GM12891 (cell line): ENCODE results near the gene WDCP.
"Not testable (repeated sequence)": the region's sequence is repeated elsewhere in the genome, so short reads cannot be mapped to it uniquely, and the experiment has no call there.

Experiments
- DNase-seq: peaks from one replicate; pipeline ENCODE4 v3.0.0; 2011; ENCODE audit warnings: low spot score; ENCODE audit not compliant: insufficient read length
- FAIRE-seq: peaks from 2 replicates; lab custom pipeline; 2011; peaks lifted over from hg19 to GRCh38; lab: Jason Lieb, UNC
- PAX5 ChIP-seq: IDR thresholded peaks from 2 replicates; pipeline ENCODE4 v1.6.1; 2011; ENCODE audit warnings: low read length, moderate library complexity, mild to moderate bottlenecking; ENCODE audit not compliant: insufficient read depth, severe bottlenecking
- POLR2A ChIP-seq: IDR thresholded peaks from 2 replicates; pipeline ENCODE4 v1.6.1; 2011; ENCODE audit warnings: low read depth, low read length, control low read depth
- POLR2AphosphoS5 ChIP-seq: IDR thresholded peaks from 2 replicates; pipeline ENCODE4 v1.6.1; 2011; ENCODE audit warnings: low read depth, low read length, control low read depth
- POU2F2 ChIP-seq: IDR thresholded peaks from 2 replicates; pipeline ENCODE4 v1.6.1; 2011; ENCODE audit warnings: low read depth, mild to moderate bottlenecking, control low read depth, low read length, moderate library complexity
- SPI1 ChIP-seq: IDR thresholded peaks from 2 replicates; pipeline ENCODE4 v1.6.1; 2011; ENCODE audit warnings: low read depth, low read length, control low read depth
- TAF1 ChIP-seq: IDR thresholded peaks from 2 replicates; pipeline ENCODE4 v1.6.1; 2011; ENCODE audit warnings: low read depth, low read length, control low read depth

Gene WDCP

DNA sequence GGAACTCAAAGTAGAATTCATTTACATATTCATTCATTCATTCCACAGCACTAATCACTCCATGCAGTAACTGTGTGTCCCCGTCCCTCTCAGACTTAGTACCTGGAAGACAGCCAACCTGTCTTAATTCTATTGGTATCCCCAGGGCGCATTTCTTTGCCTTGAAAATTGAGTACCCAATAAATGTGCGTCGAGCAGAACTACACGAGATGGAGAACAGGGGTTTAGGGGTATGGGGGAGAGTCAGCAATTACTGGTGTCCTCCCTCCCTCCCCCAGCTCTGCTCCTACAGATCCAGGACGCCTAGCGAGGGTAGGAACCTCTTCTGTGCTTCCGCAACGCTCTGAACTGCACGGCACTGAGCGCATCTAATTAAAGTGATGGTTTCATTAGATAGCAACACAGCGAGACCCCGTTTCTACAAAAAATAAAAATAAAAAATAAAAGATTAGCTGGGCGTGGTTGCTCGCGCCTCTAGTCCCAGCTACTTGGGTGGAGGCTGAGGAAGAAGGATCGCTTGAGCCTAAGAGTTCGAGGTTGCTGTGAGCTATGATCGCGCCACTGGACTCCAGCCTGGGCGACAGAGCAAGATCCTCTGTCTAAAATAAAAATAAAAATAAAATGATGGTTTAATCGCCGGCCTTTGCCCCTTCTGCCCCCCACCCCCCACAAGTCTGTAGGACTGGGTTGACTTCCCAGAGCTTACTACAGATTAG lies 1.7 kb upstream of the WDCP start:
- no peak for FAIRE-seq
- no peak for TF ChIP-seq SPI1
- no peak for TF ChIP-seq POLR2AphosphoS5
- no peak for DNase-seq

DNA sequence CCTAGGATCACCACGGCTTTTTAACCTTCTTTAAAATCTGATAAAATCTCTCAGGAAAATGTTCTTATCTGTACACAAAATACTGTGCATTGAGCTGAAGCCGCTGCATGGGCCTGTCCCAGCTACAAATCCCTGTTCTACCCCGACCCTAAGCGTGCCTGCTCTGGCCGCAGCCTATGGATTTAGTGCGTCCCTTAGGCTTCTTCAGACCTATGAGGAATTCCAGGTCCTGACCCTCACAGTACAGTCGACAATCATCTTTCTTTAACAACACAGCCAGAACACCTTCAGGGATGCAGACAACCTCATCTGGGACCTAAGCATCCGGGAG lies 477 bp upstream of the WDCP start:
- DNase-seq (no peak), FAIRE-seq (no peak)
- TF ChIP-seq POU2F2, result no peak
- TF ChIP-seq POLR2A, result no peak
- no peak for TF ChIP-seq POLR2AphosphoS5
- TF ChIP-seq PAX5, result no peak
- no peak for TF ChIP-seq SPI1
- TF ChIP-seq TAF1, result no peak

DNA sequence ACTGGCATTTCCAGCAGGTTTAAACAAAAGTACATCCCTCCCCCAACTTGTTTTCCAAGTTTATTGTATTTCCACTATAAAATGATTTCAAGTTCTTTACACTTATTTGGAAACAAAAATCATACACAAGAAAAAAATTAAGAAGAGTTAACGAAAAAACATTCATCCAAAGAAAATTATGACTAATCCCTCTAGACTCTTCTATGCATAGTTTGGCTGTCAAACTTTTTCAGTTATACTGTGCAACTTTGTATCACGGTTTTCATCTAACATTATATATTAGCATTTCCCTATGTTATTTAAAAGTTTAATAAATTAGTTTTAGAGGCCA lies 627 bp downstream of the WDCP start:
- DNase-seq (no peak), FAIRE-seq (no peak)
- TF ChIP-seq POU2F2 (no peak), PAX5 (no peak), TAF1 (no peak), POLR2A (no peak), SPI1 (no peak)

DNA sequence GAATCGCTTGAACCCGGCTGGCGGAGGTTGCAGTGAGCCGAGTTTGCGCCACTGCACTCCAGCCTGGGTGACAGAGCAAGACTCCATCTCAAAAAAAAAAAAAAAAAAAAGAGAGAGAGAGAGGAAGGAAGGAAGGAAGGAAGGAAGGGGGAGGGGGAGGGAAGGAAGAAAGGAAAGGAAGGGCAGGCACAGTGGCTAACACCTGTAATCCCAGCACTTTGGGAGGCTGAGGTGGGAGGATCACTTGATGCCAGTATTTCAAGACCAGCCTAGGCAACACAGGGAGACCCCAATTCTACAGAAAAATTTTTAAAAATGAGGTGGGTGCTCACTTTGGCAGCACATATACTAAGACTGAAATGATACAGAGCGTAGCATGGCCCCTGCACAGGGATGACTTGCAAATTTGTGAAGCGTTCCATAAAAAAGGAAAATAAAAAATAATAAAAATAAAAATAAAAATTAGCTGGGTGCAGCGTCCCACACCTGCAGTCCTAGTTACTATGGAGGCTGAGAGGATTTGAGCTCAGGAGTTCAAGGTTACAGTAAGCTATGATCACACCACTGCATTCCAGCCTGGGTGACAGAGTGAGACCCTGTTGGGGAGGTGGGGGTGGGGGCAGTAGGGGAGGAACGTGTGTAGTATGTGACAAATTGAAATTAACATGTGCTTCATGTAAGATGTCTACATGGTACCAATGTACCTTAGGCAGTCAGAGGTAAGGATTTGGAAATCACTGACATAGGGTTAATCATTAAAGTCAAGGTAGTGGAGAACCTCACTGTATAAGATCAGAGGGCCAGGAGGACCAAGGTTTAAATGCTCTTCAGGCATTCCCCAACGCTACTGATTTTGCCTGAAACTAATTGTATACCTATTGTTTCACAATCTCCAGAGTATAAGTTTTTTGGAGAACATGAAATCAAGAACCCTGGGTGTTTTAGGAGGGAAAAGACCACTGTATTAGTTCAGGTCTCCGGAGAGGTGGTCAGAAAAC lies 1.4 kb downstream of the WDCP start:
- DNase-seq, result no peak
- FAIRE-seq, result peak; percentile 50
- TF ChIP-seq POU2F2 (no peak), PAX5 (no peak), TAF1 (no peak), SPI1 (no peak), POLR2AphosphoS5 (no peak), POLR2A (no peak)

DNA sequence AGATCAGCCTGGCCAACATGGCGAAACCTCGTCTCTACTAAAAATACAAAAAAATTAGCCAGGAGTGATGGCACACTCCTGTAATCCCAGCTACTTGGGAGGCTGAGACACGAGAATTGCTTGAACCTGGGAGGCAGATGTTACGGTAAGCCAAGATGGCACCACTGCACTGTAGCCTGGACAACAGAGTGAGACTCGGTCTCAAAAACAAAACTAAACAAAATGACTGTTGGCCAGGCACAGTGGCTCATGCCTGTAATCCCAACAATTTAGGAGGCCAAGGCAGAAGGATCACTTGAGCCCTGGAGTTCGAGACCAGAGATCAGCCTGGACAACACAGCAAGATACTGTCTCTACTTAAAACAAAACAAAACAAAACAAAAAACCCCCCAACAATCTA lies 4.1 kb downstream of the WDCP start:
- DNase-seq, FAIRE-seq: not testable (repeated sequence)

DNA sequence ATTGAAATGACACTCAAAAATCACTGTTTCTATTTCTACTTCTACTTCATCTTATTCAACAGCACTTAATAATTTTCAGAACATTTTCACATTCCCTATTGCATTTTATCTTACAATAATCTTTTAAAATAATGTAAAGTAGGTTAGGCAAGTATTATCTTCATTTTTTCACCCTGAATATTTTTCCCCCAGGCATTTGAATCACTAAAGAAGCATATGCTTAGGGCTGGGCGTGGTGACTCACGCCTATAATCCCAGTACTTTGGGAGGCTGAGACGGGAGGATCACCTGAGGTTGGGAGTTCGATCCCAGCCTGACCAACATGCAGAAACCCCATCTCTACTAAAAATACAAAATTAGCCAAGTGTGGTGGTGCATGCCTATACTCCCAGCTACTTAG lies 6.7 kb downstream of the WDCP start:
- FAIRE-seq, result no peak
- no peak for TF ChIP-seq TAF1
- TF ChIP-seq SPI1, result no peak
- no peak for TF ChIP-seq POLR2AphosphoS5

DNA sequence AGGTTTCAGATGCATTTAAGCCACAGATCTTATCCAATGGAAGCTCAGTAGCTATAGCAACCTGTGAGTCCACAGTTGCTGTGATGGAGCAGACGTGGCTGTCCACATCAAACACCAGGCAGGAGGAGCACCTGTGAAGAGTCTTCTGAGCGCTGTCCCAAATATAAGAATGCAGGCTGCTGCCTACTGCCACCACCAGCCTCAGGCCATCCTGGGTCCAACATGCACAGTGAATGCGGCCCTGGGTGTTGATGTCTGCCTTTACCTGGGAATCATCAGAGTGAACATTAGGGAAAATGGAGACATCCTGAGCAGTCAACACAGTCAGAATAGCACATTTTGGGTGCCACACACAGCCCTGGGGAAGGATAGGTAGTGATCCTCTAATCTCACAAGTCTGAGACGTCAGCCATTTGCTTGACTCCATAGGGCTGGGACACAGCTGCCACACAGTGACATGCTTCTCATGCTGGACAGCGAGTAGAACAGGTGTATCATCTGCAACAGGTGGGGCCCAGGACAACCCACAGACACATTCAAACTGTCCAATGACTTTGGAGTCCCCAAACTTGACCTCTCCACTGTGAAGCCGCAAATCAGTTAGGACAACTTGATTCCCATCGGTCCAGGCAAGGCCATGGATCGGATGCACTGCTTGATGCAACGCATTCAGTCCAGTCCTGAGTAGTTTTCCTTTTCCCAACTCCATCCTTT lies 8.2 kb downstream of the WDCP start:
- DNase-seq (no peak), FAIRE-seq (no peak)
- TF ChIP-seq PAX5 (no peak), POLR2AphosphoS5 (no peak), TAF1 (no peak), SPI1 (no peak), POLR2A (no peak), POU2F2 (no peak)

More for the DNA sequence above, 6.7 kb downstream of the WDCP start:
- DNase-seq, result no peak

DNA sequence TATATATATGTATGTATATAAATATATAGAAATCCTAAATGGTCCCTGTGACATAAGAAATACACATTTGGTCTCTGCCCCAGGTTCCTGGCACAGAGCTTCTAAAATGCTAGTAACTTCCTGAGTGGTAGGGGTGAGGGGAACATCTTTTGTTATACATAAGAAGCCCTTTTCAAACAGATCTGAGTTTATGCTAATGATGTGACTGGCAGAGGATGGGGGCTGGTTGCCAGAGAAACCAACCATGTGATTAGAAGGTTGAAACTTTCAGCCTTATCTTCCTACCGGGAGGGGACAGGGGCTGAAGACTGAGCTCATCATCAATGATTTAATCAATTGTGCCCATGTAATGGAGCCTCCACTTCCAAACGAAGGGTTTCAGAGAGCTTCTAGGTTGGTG lies 21.0 kb downstream of the WDCP start:
- TF ChIP-seq PAX5 (no peak), TAF1 (no peak), POLR2AphosphoS5 (no peak), SPI1 (no peak), POU2F2 (no peak), POLR2A (no peak)
- FAIRE-seq (no peak), DNase-seq (no peak)

DNA sequence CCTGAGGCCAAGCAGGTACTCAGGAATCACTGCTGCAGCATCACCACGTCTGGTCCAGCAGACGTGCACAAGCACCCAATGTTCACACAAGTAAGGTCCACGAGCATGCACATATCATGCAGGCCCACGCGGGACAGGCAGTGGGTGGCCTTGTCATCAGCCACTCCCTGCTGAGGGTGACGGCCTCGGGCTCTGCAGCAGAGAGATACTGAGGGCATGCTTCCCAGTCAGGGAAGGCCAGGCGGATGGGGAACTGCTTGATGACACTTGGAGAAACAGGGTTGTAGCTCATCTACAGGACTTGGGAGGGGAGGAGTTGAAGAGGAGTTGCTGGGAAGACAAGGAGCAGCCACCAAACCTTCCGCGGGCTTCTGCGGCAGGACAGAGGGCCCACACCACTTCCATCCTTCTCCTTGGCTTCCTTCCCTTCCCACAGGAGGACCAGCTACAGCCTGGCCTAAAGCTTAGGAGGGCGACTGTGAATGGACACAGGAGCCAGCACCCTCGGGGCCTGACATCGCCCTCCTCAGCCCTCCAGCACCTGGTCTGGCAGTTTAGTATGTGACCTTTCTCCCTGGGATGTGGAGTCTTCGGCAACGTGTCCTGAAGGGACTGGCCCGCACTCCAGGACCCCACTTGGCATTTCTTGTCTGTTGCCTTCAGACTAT lies 22.1 kb downstream of the WDCP start:
- no peak for DNase-seq
- no peak for TF ChIP-seq TAF1
- no peak for FAIRE-seq

DNA sequence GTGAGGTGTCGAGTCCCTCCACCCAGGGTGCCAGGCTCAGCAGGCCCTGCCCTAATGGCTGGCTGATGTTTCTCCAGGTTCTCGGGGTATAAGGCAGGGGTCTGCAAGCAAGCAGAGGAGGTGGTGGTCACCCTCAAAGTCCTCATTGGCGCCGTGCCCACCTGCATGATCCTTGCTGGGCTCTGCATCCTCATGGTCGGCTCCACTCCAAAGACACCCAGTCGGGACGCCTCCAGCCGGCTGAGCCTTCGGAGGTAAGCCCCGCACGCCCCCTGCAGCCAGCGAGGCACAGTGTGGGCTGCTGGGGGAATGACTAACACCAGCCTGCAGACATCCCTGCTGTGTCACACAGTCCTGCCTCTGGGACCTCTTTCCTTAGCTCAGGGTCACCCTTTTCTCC lies 23.2 kb downstream of the WDCP start:
- DNase-seq (no peak), FAIRE-seq (no peak)
- TF ChIP-seq POU2F2 (no peak), PAX5 (no peak), POLR2A (no peak)
